HepG2 (cell line): ENCODE data around the gene ARID3C. TPM values are rescaled to one million over a fixed set of nuclear protein-coding genes. Genes with fewer than 3 reads are reported as not detected.

Experiments
- ARNT ChIP-seq: fragments of 450-650 bp; IDR thresholded peaks from 2 replicates; pipeline ENCODE4 v1.6.1; 2017
- ASH2L ChIP-seq: fragments of 300-600, 200-600 bp; sonication (generic); IDR thresholded peaks from 2 replicates; pipeline ENCODE4 v1.7.0; 2017; ENCODE audit warnings: low read depth, mild to moderate bottlenecking, moderate library complexity, mixed read lengths, low read length; ENCODE audit not compliant: insufficient read length
- CREB3 ChIP-seq: sonication (generic); formaldehyde crosslinking; IDR thresholded peaks from 2 replicates; pipeline ENCODE4 v1.5.0; 2020; ENCODE audit warnings: missing genetic modification reagents
- HNRNPUL1 ChIP-seq: fragments of 200-400 bp; formaldehyde crosslinking; IDR thresholded peaks from 2 replicates; pipeline ENCODE4 v1.6.1; 2017; ENCODE audit warnings: low read depth, mild to moderate bottlenecking, low read length, moderate library complexity
- KDM5B ChIP-seq: sonication (generic); formaldehyde crosslinking; IDR thresholded peaks from 2 replicates; pipeline ENCODE4 v1.4.0; 2020; ENCODE audit warnings: missing genetic modification reagents, mild to moderate bottlenecking, borderline replicate concordance
- MEIS2 ChIP-seq: sonication (generic); formaldehyde crosslinking; IDR thresholded peaks from 2 replicates; pipeline ENCODE4 v1.9.0; 2021; ENCODE audit warnings: mild to moderate bottlenecking, missing genetic modification reagents
- NBN ChIP-seq: fragments of 450-650 bp; conservative IDR thresholded peaks from 2 replicates; pipeline ENCODE4 v1.6.1; 2017
- NKX3-1 ChIP-seq: sonication (generic); formaldehyde crosslinking; IDR thresholded peaks from 2 replicates; pipeline ENCODE4 v1.5.0; 2020; ENCODE audit warnings: missing genetic modification reagents
- NR2C2 ChIP-seq: sonication (generic); formaldehyde crosslinking; IDR thresholded peaks from 2 replicates; pipeline ENCODE4 v1.4.0; 2020; ENCODE audit warnings: missing genetic modification reagents, mild to moderate bottlenecking, moderate library complexity, borderline replicate concordance
- NR2F1 ChIP-seq, 2 experiments: fragments of 450-650 bp in 1 of 2; formaldehyde crosslinking in 1 of 2; IDR thresholded peaks; 2 replicates each; pipeline versions ENCODE4 v1.5.0 to v1.6.1; 2016 to 2020; ENCODE audit warnings: mild to moderate bottlenecking in 1 of 2, missing compliant biosample characterization in 1 of 2, missing genetic modification reagents in 1 of 2, moderate library complexity in 1 of 2
- PRDM4 ChIP-seq: sonication (generic); formaldehyde crosslinking; IDR thresholded peaks from 2 replicates; pipeline ENCODE4 v1.9.0; 2021; ENCODE audit warnings: missing genetic modification reagents, borderline replicate concordance
- RCOR2 ChIP-seq: IDR thresholded peaks from 2 replicates; pipeline ENCODE4 v1.6.1; 2016; ENCODE audit warnings: missing biosample characterization, missing genetic modification reagents
- RFXAP ChIP-seq: sonication (generic); formaldehyde crosslinking; IDR thresholded peaks from 2 replicates; pipeline ENCODE4 v1.4.0; 2020; ENCODE audit warnings: missing genetic modification reagents, borderline replicate concordance
- TAF1 ChIP-seq: sonication (generic); formaldehyde crosslinking; IDR thresholded peaks from 2 replicates; pipeline ENCODE4 v1.4.0; 2020; ENCODE audit warnings: missing genetic modification reagents
- ZBTB3 ChIP-seq: sonication (generic); formaldehyde crosslinking; IDR thresholded peaks from 2 replicates; pipeline ENCODE4 v1.4.0; 2020; ENCODE audit warnings: low read depth, mild to moderate bottlenecking, moderate library complexity, missing genetic modification reagents, borderline replicate concordance
- ZBTB38 ChIP-seq: sonication (generic); formaldehyde crosslinking; IDR thresholded peaks from 2 replicates; pipeline ENCODE4 v1.5.1; 2020; ENCODE audit warnings: mild to moderate bottlenecking, missing genetic modification reagents
- ZNF33B ChIP-seq: sonication (generic); formaldehyde crosslinking; IDR thresholded peaks from 2 replicates; pipeline ENCODE4 v1.5.1; 2020; ENCODE audit warnings: mild to moderate bottlenecking, missing genetic modification reagents
- ZNF362 ChIP-seq: sonication (generic); formaldehyde crosslinking; IDR thresholded peaks from 2 replicates; pipeline ENCODE4 v1.4.0; 2020; ENCODE audit warnings: missing genetic modification reagents, mild to moderate bottlenecking, borderline replicate concordance
- ZNF496 ChIP-seq: sonication (generic); formaldehyde crosslinking; IDR thresholded peaks from 2 replicates; pipeline ENCODE4 v1.8.1; 2023; ENCODE audit warnings: mild to moderate bottlenecking, moderate library complexity, missing genetic modification reagents; ENCODE audit not compliant: insufficient replicate concordance
- ZNF549 ChIP-seq: sonication (generic); formaldehyde crosslinking; IDR thresholded peaks from 2 replicates; pipeline ENCODE4 v1.5.0; 2020; ENCODE audit warnings: missing genetic modification reagents
- ZNF766 ChIP-seq: sonication (generic); formaldehyde crosslinking; IDR thresholded peaks from 2 replicates; pipeline ENCODE4 v1.5.0; 2020; ENCODE audit warnings: missing genetic modification reagents, borderline replicate concordance
- polyA plus RNA-seq, 8 experiments: library from polyadenylated mRNA; depleted of rRNA in 3 of 8; stranded (reverse) in 7 of 8; unstranded in 1 of 8; fragments of >200 nt; fragmentation: Illumina TruSeq in 4 of 8; extraction: Trizol in 4 of 8; gene quantifications; 2 replicates each; pipeline versions ENCODE4 v1.2.1 to v1.2.3, GENCODE V29; 2011 to 2016; ENCODE audit warnings: low read depth in 4 of 8, missing spikeins in 1 of 8, mixed read lengths in 1 of 8; ENCODE audit not compliant: insufficient read depth in 1 of 8
- total RNA-seq, 5 experiments: library from RNA; depleted of rRNA; stranded (reverse); fragments of >200 nt; fragmentation: Illumina TruSeq; extraction: Trizol; gene quantifications; 2 replicates each; pipeline ENCODE4 v1.2.3, GENCODE V29; 2016; ENCODE audit warnings: low read depth in 1 of 5
- TF ChIP-seq, protein P1 (sequence below): IDR thresholded peaks from 2 replicates; pipeline ENCODE4 v1.6.1; 2016; ENCODE audit warnings: mild to moderate bottlenecking, missing biosample characterization, missing genetic modification reagents
- TF ChIP-seq, protein P2 (sequence below): IDR thresholded peaks from 2 replicates; pipeline ENCODE4 v1.6.1; 2016; ENCODE audit warnings: missing compliant biosample characterization, missing genetic modification reagents, borderline replicate concordance

Gene ARID3C
- total and polyA plus RNA-seq, 2 of the 13 experiments (the other 11 are each of a cell fraction or from before 2014, with no cell fraction given) = not detected

GRCh38 chr9:34611811-34612787 is 16.8 kb downstream of the ARID3C start, which contains the start of gene RPP25L (continued):
- TF ChIP-seq ZNF549 (CRISPR knock-in tag) = no peak
- TF ChIP-seq NR2F1 (CRISPR knock-in tag; IDR thresholded peaks at IDR 0.05) = no peak
- no peak for TF ChIP-seq ASH2L
- TF ChIP-seq, protein P1, sequence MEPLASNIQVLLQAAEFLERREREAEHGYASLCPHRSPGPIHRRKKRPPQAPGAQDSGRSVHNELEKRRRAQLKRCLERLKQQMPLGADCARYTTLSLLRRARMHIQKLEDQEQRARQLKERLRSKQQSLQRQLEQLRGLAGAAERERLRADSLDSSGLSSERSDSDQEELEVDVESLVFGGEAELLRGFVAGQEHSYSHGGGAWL (CRISPR knock-in tag) = peak; percentile 76; the same call in 1 of the 2 replicates
- 0 out of 2 replicates have a peak, but pooled peaks have one; percentile 63 for TF ChIP-seq PRDM4 (CRISPR knock-in tag)
- TF ChIP-seq HNRNPUL1 = no peak
- no peak for TF ChIP-seq ZNF496 (CRISPR knock-in tag)
- TF ChIP-seq RCOR2 (CRISPR knock-in tag) = no peak
- TF ChIP-seq NR2C2 (CRISPR knock-in tag) = no peak
- TF ChIP-seq ZNF362 (CRISPR knock-in tag) = no peak
- peak; percentile 60; the same call in 1 of the 2 replicates for TF ChIP-seq ZBTB3 (CRISPR knock-in tag)
- TF ChIP-seq NBN = no peak
- no peak for TF ChIP-seq RFXAP (CRISPR knock-in tag)
- TF ChIP-seq MEIS2 (CRISPR knock-in tag) = 0 out of 2 replicates have a peak, but pooled peaks have one; percentile 21
- TF ChIP-seq ZNF766 = no peak
- no peak for TF ChIP-seq NKX3-1 (CRISPR knock-in tag)
- peak; percentile 27; the same call in 1 of the 2 replicates for TF ChIP-seq ZBTB38
- TF ChIP-seq CREB3 = peak; percentile 44; the same call in 1 of the 2 replicates
- TF ChIP-seq, protein P2, sequence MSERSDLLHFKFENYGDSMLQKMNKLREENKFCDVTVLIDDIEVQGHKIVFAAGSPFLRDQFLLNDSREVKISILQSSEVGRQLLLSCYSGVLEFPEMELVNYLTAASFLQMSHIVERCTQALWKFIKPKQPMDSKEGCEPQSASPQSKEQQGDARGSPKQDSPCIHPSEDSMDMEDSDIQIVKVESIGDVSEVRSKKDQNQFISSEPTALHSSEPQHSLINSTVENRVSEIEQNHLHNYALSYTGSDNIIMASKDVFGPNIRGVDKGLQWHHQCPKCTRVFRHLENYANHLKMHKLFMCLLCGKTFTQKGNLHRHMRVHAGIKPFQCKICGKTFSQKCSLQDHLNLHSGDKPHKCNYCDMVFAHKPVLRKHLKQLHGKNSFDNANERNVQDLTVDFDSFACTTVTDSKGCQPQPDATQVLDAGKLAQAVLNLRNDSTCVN (CRISPR knock-in tag) = peak; percentile 49
- TF ChIP-seq KDM5B = no peak
- TF ChIP-seq ARNT = no peak
- TF ChIP-seq ZNF33B (CRISPR knock-in tag) = no peak
- TF ChIP-seq TAF1 (CRISPR knock-in tag) = peak; percentile 82
